ENCODE results near the gene PRPF18.

The PRPF18 gene

GRCh38 chr10:13669182-13669855 is 82.6 kb downstream of the PRPF18 start:
- DNase-seq (ENCODE audit: low read depth): no peak

- DNase-seq (ENCODE audit: low read depth): no peak
Observed at GRCh38 chr10:13669901-13670300, 83.1 kb downstream of the PRPF18 start.

GRCh38 chr10:13670311-13670710 is 83.5 kb downstream of the PRPF18 start:
- no peak for DNase-seq (ENCODE audit: low read depth)

GRCh38 chr10:13671904-13672303 is 85.1 kb downstream of the PRPF18 start:
- no peak for DNase-seq (ENCODE audit: low read depth)

GRCh38 chr10:13672548-13672947 is 85.8 kb downstream of the PRPF18 start:
- no peak for DNase-seq (ENCODE audit: low read depth)

GRCh38 chr10:13673156-13673555 is 86.4 kb downstream of the PRPF18 start:
- no peak for DNase-seq (ENCODE audit: low read depth)

GRCh38 chr10:13674645-13675588 is 88.2 kb downstream of the PRPF18 start:
- DNase-seq (ENCODE audit: low read depth): no peak

- DNase-seq (ENCODE audit: low read depth): no peak
Observed at GRCh38 chr10:13678101-13678843, 91.5 kb downstream of the PRPF18 start.

Data from stimulated activated CD8-positive, alpha-beta memory T cell treated with anti-CD3 and anti-CD28 coated beads, Interleukin-15, amount 100 ng/mL, for 24 hours (primary cell).